GM12878 (cell line): Measurements from ENCODE around the gene FKBP14. TPM values are rescaled to one million over a fixed set of nuclear protein-coding genes. Genes with fewer than 3 reads are reported as not detected.

ENCODE experiments used
- ATAC-seq: fragments of 200-7000 bp; cut with Tn5 transposase; 3 replicates; pipeline ENCODE4 v1.9.1; 2020; ENCODE audit warnings: mild to moderate bottlenecking, moderate library complexity
- BruUV-seq: library from RNA; stranded (reverse); fragments of 400-500 nt; replicated peaks from 2 replicates; lab custom pipeline; 2021; lab: Mats Ljungman, UMichigan
- CTCF ChIA-PET: fragments of 300-600 bp; sonication (Branson Sonifier 250); formaldehyde crosslinking; extraction: SDS; loops from one replicate; lab custom pipeline; 2021; ENCODE audit warnings: inconsistent platforms; lab: Yijun Ruan, JAX
- POLR2A ChIA-PET: fragments of 350-600 bp; formaldehyde crosslinking; extraction: SDS; loops from one replicate; lab custom pipeline; 2021; ENCODE audit warnings: inconsistent platforms; lab: Charles Lee
- RAD21 ChIA-PET: fragments of 300-600 bp; sonication (Branson Sonifier 250); formaldehyde crosslinking; loops from one replicate; lab custom pipeline; 2023; ENCODE audit warnings: antibody characterized with exemption; ENCODE audit not compliant: unreplicated experiment; lab: Charles Lee
- SMC1A ChIA-PET: fragments of 300-600 bp; sonication (Branson Sonifier 250); formaldehyde crosslinking; loops from one replicate; lab custom pipeline; 2023; ENCODE audit not compliant: unreplicated experiment, uncharacterized antibody; lab: Charles Lee
- DNase-seq: peaks from one replicate; pipeline ENCODE4 v3.0.0-alpha.2; 2011; ENCODE audit warnings: low read depth, low spot score
- FAIRE-seq: peaks from 3 replicates; lab custom pipeline; 2011; peaks lifted over from hg19 to GRCh38; lab: Jason Lieb, UNC
- H2AFZ ChIP-seq: 2 replicates; pipeline ENCODE4 v1.6.0; 2011; ENCODE audit warnings: low read depth, low read length, control low read depth; ENCODE audit not compliant: control insufficient read depth
- H3K27ac ChIP-seq: 2 replicates; pipeline ENCODE4 v1.5.1; 2011; ENCODE audit warnings: control low read depth; ENCODE audit not compliant: control insufficient read depth, insufficient read depth
- H3K27me3 ChIP-seq, 2 experiments: replicated peaks in 1 of 2; 2 replicates each; pipeline versions ENCODE4 v1.6.0 to v1.6.1; 2011; ENCODE audit warnings: low read length in 1 of 2; ENCODE audit not compliant: control insufficient read depth in 2 of 2, insufficient read depth in 2 of 2
- H3K36me3 ChIP-seq, 2 experiments: 2 replicates each; pipeline ENCODE4 v1.5.1; 2011; ENCODE audit warnings: low read length in 1 of 2; ENCODE audit not compliant: control insufficient read depth in 2 of 2, insufficient read depth in 2 of 2
- H3K4me1 ChIP-seq: 2 replicates; pipeline ENCODE4 v1.6.1; 2011; ENCODE audit warnings: mild to moderate bottlenecking, low read length, moderate library complexity, mixed read lengths; ENCODE audit not compliant: control insufficient read depth, insufficient read depth
- H3K4me2 ChIP-seq: 2 replicates; pipeline ENCODE4 v1.6.0; 2011; ENCODE audit warnings: control low read depth; ENCODE audit not compliant: control insufficient read depth, insufficient read depth
- H3K4me3 ChIP-seq: fragments of 200-600 bp; sonication (generic); 2 replicates; pipeline ENCODE4 v1.5.1; 2016
- H3K79me2 ChIP-seq: 2 replicates; pipeline ENCODE4 v1.6.0; 2011; ENCODE audit warnings: low read length; ENCODE audit not compliant: control insufficient read depth, insufficient read depth
- H3K9ac ChIP-seq: 2 replicates; pipeline ENCODE4 v1.8.0; 2011; ENCODE audit warnings: low read length, control low read depth, mixed read lengths; ENCODE audit not compliant: control insufficient read depth, insufficient read depth
- H3K9me3 ChIP-seq: replicated peaks from 3 replicates; pipeline ENCODE4 v1.5.1; 2011; ENCODE audit warnings: mild to moderate bottlenecking, low read length; ENCODE audit not compliant: control insufficient read depth, insufficient read depth
- H4K20me1 ChIP-seq: 2 replicates; pipeline ENCODE4 v1.6.0; 2011; ENCODE audit not compliant: control insufficient read depth, insufficient read depth
- BHLHE40 ChIP-seq, 2 experiments: fragments of 450-650 bp in 1 of 2; IDR thresholded peaks; 2 replicates each; pipeline ENCODE4 v1.6.1; 2011 to 2017; ENCODE audit warnings: low read depth in 2 of 2, borderline replicate concordance in 1 of 2, improper control_type of control experiment in 1 of 2, low read length in 1 of 2, mild to moderate bottlenecking in 1 of 2
- CREB1 ChIP-seq: IDR thresholded peaks from 2 replicates; pipeline ENCODE4 v1.6.1; 2012; ENCODE audit warnings: low read depth, mild to moderate bottlenecking, inconsistent platforms
- DPF2 ChIP-seq: fragments of 450-650 bp; IDR thresholded peaks from 2 replicates; pipeline ENCODE4 v1.6.1; 2017; ENCODE audit warnings: mild to moderate bottlenecking
- HDGF ChIP-seq: fragments of 450-650 bp; IDR thresholded peaks from 2 replicates; pipeline ENCODE4 v1.6.1; 2016; ENCODE audit warnings: antibody characterized with exemption
- NBN ChIP-seq: fragments of 450-650 bp; IDR thresholded peaks from 2 replicates; pipeline ENCODE4 v1.6.1; 2016
- NFYB ChIP-seq: IDR thresholded peaks from 2 replicates; pipeline ENCODE4 v1.6.1; 2011; ENCODE audit warnings: low read depth, mild to moderate bottlenecking, low read length, improper control_type of control experiment, moderate library complexity; ENCODE audit not compliant: insufficient read depth
- RB1 ChIP-seq: fragments of 450-650 bp; formaldehyde crosslinking; IDR thresholded peaks from 2 replicates; pipeline ENCODE4 v1.6.1; 2017; ENCODE audit warnings: mild to moderate bottlenecking, borderline replicate concordance
- SIN3A ChIP-seq: IDR thresholded peaks from 2 replicates; pipeline ENCODE4 v1.6.1; 2012; ENCODE audit warnings: low read depth, low read length, improper control_type of control experiment
- SMAD1 ChIP-seq: fragments of 450-650 bp; IDR thresholded peaks from 2 replicates; pipeline ENCODE4 v1.6.1; 2018; ENCODE audit warnings: mild to moderate bottlenecking, low read depth; ENCODE audit not compliant: partially characterized antibody
- SP1 ChIP-seq: IDR thresholded peaks from one replicate; pipeline ENCODE4 v1.6.1; 2011; ENCODE audit warnings: low read depth, low read length
- TAF1 ChIP-seq: IDR thresholded peaks from 2 replicates; pipeline ENCODE4 v1.6.1; 2011; ENCODE audit warnings: mild to moderate bottlenecking, low read depth, low read length, borderline replicate concordance
- TBL1XR1 ChIP-seq: IDR thresholded peaks from 2 replicates; pipeline ENCODE4 v1.6.1; 2012; ENCODE audit warnings: low read depth, low read length, improper control_type of control experiment
- ZNF687 ChIP-seq: fragments of 450-650 bp; IDR thresholded peaks from 2 replicates; pipeline ENCODE4 v1.6.1; 2017; ENCODE audit warnings: mild to moderate bottlenecking, moderate library complexity
- ZZZ3 ChIP-seq: IDR thresholded peaks from 2 replicates; pipeline ENCODE4 v1.6.1; 2011; ENCODE audit warnings: low read depth; ENCODE audit not compliant: control insufficient read depth, insufficient read length
- WGBS: methylation state at CpG from one replicate; pipeline ENCODE4 v1.1.6; 2016; ENCODE audit warnings: low lambda C conversion rate; ENCODE audit not compliant: insufficient replicate concordance, insufficient coverage; ENCODE audit errors: missing lambda C conversion rate; 5-methylcytosine and 5-hydroxymethylcytosine counted together
- in situ Hi-C: fragments of 300-500 bp; cut with MboI; formaldehyde crosslinking; loops from 9 replicates; pipeline ENCODE4 v1.14.3; 2018; ENCODE audit warnings: mixed read lengths
- intact Hi-C: fragments of 100-400 bp; cut with micrococcal nuclease; formaldehyde crosslinking; loops from one replicate; pipeline ENCODE4 v1.14.2; 2022; ENCODE audit not compliant: unreplicated experiment
- polyA plus RNA-seq, 11 experiments: library from polyadenylated mRNA; depleted of rRNA in 4 of 11; unstranded in 6 of 11; stranded (reverse) in 5 of 11; fragments of >200 nt; fragmentation: Nextera tagmentation in 4 of 11; fragmentation: Illumina TruSeq in 1 of 11; extraction: Ambion mirVana in 4 of 11; extraction: Trizol in 1 of 11; gene quantifications; 1 replicate in 1 of 11; 2 replicates in 10 of 11; pipeline versions ENCODE4 v1.2.1 to v1.2.3, GENCODE V29; 2011 to 2016; ENCODE audit warnings: inconsistent platforms in 2 of 11, missing spikeins in 2 of 11, low read depth in 1 of 11
- total RNA-seq, 4 experiments: library from RNA; depleted of rRNA in 3 of 4; stranded (reverse); fragments of >200 nt in 3 of 4; fragmentation: Illumina TruSeq in 1 of 4; extraction: Trizol in 1 of 4; gene quantifications; 2 replicates each; pipeline versions ENCODE4 v1.2.1 to v1.2.3, GENCODE V29; 2013 to 2021
- TF ChIP-seq, protein P1 (sequence below): fragments of 450-650 bp; conservative IDR thresholded peaks from 2 replicates; pipeline ENCODE4 v1.6.1; 2017; ENCODE audit warnings: mild to moderate bottlenecking, moderate library complexity
- TF ChIP-seq, protein P2 (sequence below): fragments of 450-650 bp; formaldehyde crosslinking; IDR thresholded peaks from 2 replicates; pipeline ENCODE4 v1.4.0; 2022; ENCODE audit warnings: mild to moderate bottlenecking, moderate library complexity

Gene FKBP14
- total and polyA plus RNA-seq, 10 of the 15 experiments (the other 5 are each of a cell fraction or from before 2014, with no cell fraction given): 2.7 to 8.9 (median 5.6) TPM

- FAIRE-seq: no peak
- DNase-seq: no peak
- intact Hi-C loops: no loop called here
- Histone ChIP-seq H4K20me1 (no peaks in the 10 kb centered on the region), H3K36me3 (no peaks in the 10 kb centered on the region; a peak in 2 of 4 replicates), H3K4me2 (no peak overlapping the region), H3K9me3 (no peaks in the 10 kb centered on the region), H2AFZ (no peak overlapping the region), H3K4me3 (no peak overlapping the region), H3K27me3 (no peaks in the 10 kb centered on the region), H3K4me1 (no peaks in the 10 kb centered on the region), H3K79me2 (no peaks in the 10 kb centered on the region), H3K9ac (no peak overlapping the region), H3K27ac (no peak overlapping the region)
- ChIA-PET SMC1A (no interaction called here), RAD21 (no interaction called here), CTCF (interaction anchor here (0.6 kb wide), 1 partner anchor 47 kb away, joined by 4 read pairs; no protein-coding TSS in a partner anchor), POLR2A (interaction anchor here (1.6 kb wide), 1 partner anchor 17 kb away, joined by 4 read pairs; the partner anchor contains the start of genes FKBP14 and PLEKHA8)
- WGBS: 98% methylated on average over 6 of the region's 6 CpGs
- no TSS peak for BruUV-seq
- in situ Hi-C loops: no loop called here
- ATAC-seq: no peak
- TF ChIP-seq NFYB (no peak), ZNF687 (no peak), TBL1XR1 (no peak), HDGF (no peak), SIN3A (no peak), RB1 (no peak), DPF2 (no peak), BHLHE40 (IDR thresholded peaks at IDR 0.05; ENCODE audit: borderline replicate concordance in 1 of 2, low read depth in 2 of 2, low read length in 1 of 2) (no peak), NBN (no peak), SMAD1 (no peak), ZZZ3 (no peak), CREB1 (no peak), TAF1 (no peak), SP1 (no peak)
- TF ChIP-seq, protein P1, sequence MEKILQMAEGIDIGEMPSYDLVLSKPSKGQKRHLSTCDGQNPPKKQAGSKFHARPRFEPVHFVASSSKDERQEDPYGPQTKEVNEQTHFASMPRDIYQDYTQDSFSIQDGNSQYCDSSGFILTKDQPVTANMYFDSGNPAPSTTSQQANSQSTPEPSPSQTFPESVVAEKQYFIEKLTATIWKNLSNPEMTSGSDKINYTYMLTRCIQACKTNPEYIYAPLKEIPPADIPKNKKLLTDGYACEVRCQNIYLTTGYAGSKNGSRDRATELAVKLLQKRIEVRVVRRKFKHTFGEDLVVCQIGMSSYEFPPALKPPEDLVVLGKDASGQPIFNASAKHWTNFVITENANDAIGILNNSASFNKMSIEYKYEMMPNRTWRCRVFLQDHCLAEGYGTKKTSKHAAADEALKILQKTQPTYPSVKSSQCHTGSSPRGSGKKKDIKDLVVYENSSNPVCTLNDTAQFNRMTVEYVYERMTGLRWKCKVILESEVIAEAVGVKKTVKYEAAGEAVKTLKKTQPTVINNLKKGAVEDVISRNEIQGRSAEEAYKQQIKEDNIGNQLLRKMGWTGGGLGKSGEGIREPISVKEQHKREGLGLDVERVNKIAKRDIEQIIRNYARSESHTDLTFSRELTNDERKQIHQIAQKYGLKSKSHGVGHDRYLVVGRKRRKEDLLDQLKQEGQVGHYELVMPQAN: no peak
- TF ChIP-seq, protein P2, sequence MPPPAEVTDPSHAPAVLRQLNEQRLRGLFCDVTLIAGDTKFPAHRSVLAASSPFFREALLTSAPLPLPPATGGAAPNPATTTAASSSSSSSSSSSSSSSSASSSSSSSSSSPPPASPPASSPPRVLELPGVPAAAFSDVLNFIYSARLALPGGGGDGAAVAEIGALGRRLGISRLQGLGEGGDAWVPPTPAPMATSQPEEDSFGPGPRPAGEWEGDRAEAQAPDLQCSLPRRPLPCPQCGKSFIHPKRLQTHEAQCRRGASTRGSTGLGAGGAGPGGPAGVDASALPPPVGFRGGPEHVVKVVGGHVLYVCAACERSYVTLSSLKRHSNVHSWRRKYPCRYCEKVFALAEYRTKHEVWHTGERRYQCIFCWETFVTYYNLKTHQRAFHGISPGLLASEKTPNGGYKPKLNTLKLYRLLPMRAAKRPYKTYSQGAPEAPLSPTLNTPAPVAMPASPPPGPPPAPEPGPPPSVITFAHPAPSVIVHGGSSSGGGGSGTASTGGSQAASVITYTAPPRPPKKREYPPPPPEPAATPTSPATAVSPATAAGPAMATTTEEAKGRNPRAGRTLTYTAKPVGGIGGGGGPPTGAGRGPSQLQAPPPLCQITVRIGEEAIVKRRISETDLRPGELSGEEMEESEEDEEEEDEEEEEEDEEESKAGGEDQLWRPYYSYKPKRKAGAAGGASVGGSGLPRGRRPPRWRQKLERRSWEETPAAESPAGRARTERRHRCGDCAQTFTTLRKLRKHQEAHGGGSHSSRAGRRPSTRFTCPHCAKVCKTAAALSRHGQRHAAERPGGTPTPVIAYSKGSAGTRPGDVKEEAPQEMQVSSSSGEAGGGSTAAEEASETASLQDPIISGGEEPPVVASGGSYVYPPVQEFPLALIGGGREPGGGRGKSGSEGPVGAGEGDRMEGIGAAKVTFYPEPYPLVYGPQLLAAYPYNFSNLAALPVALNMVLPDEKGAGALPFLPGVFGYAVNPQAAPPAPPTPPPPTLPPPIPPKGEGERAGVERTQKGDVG (CRISPR knock-in tag): no peak
These were observed 16.5 kb downstream of the FKBP14 start for GRCh38 chr7:30010021-30010420.
